ENCODE results near the gene OTOP3.

DNA sequence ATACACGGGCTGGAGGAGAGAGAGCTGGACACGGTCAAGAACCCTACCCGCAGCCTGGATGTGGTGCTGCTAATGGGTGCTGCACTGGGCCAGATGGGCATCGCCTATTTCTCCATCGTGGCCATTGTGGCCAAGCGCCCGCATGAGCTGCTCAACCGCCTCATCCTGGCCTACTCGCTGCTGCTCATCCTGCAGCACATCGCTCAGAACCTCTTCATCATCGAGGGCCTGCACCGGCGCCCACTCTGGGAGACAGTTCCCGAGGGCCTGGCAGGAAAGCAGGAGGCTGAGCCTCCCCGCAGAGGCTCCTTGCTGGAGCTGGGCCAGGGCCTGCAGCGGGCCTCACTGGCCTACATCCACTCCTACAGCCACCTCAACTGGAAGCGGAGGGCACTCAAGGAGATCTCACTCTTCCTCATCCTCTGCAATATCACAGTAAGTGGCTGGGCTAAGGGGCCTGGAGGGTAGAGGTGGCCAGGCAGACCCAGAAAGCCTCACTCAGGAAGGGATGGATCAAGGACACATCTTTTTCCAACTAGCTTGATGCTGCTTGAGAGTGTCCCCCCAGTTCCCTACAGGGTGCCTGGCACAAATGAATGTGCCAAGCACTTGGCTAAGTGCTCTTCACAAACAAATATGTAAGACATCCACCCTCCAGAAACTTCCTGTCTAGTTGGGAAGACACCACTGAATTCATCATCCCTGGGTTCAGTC is 11.5 kb downstream of the OTOP3 start:
- TF ChIP-seq CTCF (conservative IDR thresholded peaks at IDR 0.05) (no peak), ZFX (IDR thresholded peaks at IDR 0.05) (no peak)
